CD14-positive monocyte (primary cell): ENCODE measurements around the gene ACACB. TPM values are rescaled to one million over a fixed set of nuclear protein-coding genes. Genes with fewer than 3 reads are reported as not detected.

Experiments
- DNase-seq, 3 donors: peaks; one replicate each; pipeline ENCODE4 v3.0.0-alpha.2; 2011 to 2022
- H2AFZ ChIP-seq: 2 replicates; pipeline ENCODE4 v1.6.0; 2012; ENCODE audit warnings: mild to moderate bottlenecking, low read depth, low read length, inconsistent platforms; ENCODE audit not compliant: insufficient read depth, poor library complexity, severe bottlenecking
- H3K27ac ChIP-seq, 2 donors: 1 replicate in 1 of 2; 2 replicates in 1 of 2; pipeline ENCODE4 v1.5.1; 2012 to 2013; ENCODE audit warnings: low read length in 2 of 2, control low read depth in 1 of 2, inconsistent platforms in 1 of 2, low read depth in 1 of 2, mild to moderate bottlenecking in 1 of 2
- H3K27me3 ChIP-seq, 2 donors: one replicate each; pipeline versions ENCODE4 v1.6.0 to v1.6.1; 2011 to 2013; ENCODE audit warnings: low read length in 2 of 2; ENCODE audit not compliant: control insufficient read depth in 2 of 2, insufficient read depth in 2 of 2
- H3K36me3 ChIP-seq, 2 donors: replicated peaks in 1 of 2; 1 replicate in 1 of 2; 2 replicates in 1 of 2; pipeline versions ENCODE4 v1.5.1 to v1.6.1; 2012 to 2013; ENCODE audit warnings: low read length in 2 of 2, control low read depth in 1 of 2, inconsistent platforms in 1 of 2, mild to moderate bottlenecking in 1 of 2; ENCODE audit not compliant: insufficient read depth in 2 of 2, control insufficient read depth in 1 of 2
- H3K4me1 ChIP-seq, 2 donors: 1 replicate in 1 of 2; 2 replicates in 1 of 2; pipeline versions ENCODE4 v1.5.1 to v1.6.1; 2012 to 2013; ENCODE audit warnings: low read length in 2 of 2, control low read depth in 1 of 2, inconsistent platforms in 1 of 2, mild to moderate bottlenecking in 1 of 2, moderate library complexity in 1 of 2; ENCODE audit not compliant: insufficient read depth in 2 of 2, control insufficient read depth in 1 of 2
- H3K4me2 ChIP-seq: replicated peaks from 2 replicates; pipeline ENCODE3; 2012; ENCODE audit warnings: low read length, moderate library complexity, mild to moderate bottlenecking; ENCODE audit not compliant: poor library complexity, severe bottlenecking; ENCODE audit errors: extremely low read depth
- H3K4me3 ChIP-seq, 3 experiments: fragments of 200-600 bp in 1 of 3; sonication (generic) in 1 of 3; replicated peaks in 1 of 3; 1 replicate in 2 of 3; 2 replicates in 1 of 3; pipeline ENCODE4 v1.5.1; 2011 to 2013; ENCODE audit warnings: low read length in 3 of 3, mild to moderate bottlenecking in 3 of 3, control low read depth in 2 of 3, low read depth in 2 of 3, inconsistent platforms in 1 of 3, moderate library complexity in 1 of 3
- H3K79me2 ChIP-seq: 2 replicates; pipeline ENCODE4 v1.6.0; 2012; ENCODE audit warnings: mild to moderate bottlenecking, control low read depth, inconsistent platforms, low read length, moderate library complexity; ENCODE audit not compliant: insufficient read depth
- H3K9ac ChIP-seq: 2 replicates; pipeline ENCODE4 v1.6.0; 2017; ENCODE audit warnings: low read length, mild to moderate bottlenecking; ENCODE audit not compliant: insufficient read depth, poor library complexity, severe bottlenecking
- H3K9me3 ChIP-seq, 2 donors: replicated peaks in 1 of 2; 1 replicate in 1 of 2; 2 replicates in 1 of 2; pipeline versions ENCODE4 v1.5.1 to v1.6.1; 2012 to 2013; ENCODE audit warnings: low read length in 2 of 2, control low read depth in 1 of 2; ENCODE audit not compliant: control insufficient read depth in 1 of 2, insufficient read depth in 1 of 2
- H4K20me1 ChIP-seq: 2 replicates; pipeline ENCODE4 v1.6.0; 2012; ENCODE audit warnings: mild to moderate bottlenecking, low read length, control low read depth, moderate library complexity; ENCODE audit not compliant: insufficient read depth
- H3K27ac Mint-ChIP-seq, 7 donors: one replicate each; pipeline ENCODE4 v1.8.0; 2020; ENCODE audit warnings: mild to moderate bottlenecking in 7 of 7, mixed read lengths in 7 of 7, moderate library complexity in 6 of 7, inconsistent platforms in 2 of 7
- H3K27me3 Mint-ChIP-seq, 3 donors: one replicate each; pipeline ENCODE4 v1.8.0; 2021 to 2022; ENCODE audit warnings: low read depth in 3 of 3, mild to moderate bottlenecking in 3 of 3, mixed read lengths in 3 of 3, moderate library complexity in 3 of 3, inconsistent platforms in 1 of 3
- H3K36me3 Mint-ChIP-seq, 2 donors: one replicate each; pipeline ENCODE4 v1.8.0; 2020; ENCODE audit warnings: mixed read lengths in 2 of 2, inconsistent platforms in 1 of 2, mild to moderate bottlenecking in 1 of 2
- H3K4me1 Mint-ChIP-seq: one replicate; pipeline ENCODE4 v1.8.0; 2020; ENCODE audit warnings: mild to moderate bottlenecking, mixed read lengths
- H3K4me3 Mint-ChIP-seq, 2 donors: one replicate each; pipeline ENCODE4 v1.8.0; 2020; ENCODE audit warnings: mild to moderate bottlenecking in 2 of 2, mixed read lengths in 2 of 2, moderate library complexity in 1 of 2
- H3K9me3 Mint-ChIP-seq, 7 donors: one replicate each; pipeline ENCODE4 v1.8.0; 2020 to 2022; ENCODE audit warnings: mixed read lengths in 7 of 7, mild to moderate bottlenecking in 6 of 7, moderate library complexity in 6 of 7, inconsistent platforms in 2 of 7
- WGBS: methylation state at CpG from one replicate; pipeline ENCODE4 v1.1.5; 2013; ENCODE audit warnings: missing lambda C conversion rate; ENCODE audit not compliant: insufficient coverage; 5-methylcytosine and 5-hydroxymethylcytosine counted together
- intact Hi-C, 2 donors: fragments of 100-400 bp; cut with micrococcal nuclease; formaldehyde crosslinking; loops; one replicate each; pipeline versions ENCODE4 v1.15.0 to v1.15.1; 2023
- polyA plus RNA-seq, 3 donors: library from polyadenylated mRNA; depleted of rRNA in 1 of 3; unstranded in 2 of 3; stranded (reverse) in 1 of 3; fragments of 300-500 nt in 2 of 3; fragments of >200 nt in 1 of 3; fragmentation: Illumina TruSeq in 2 of 3; gene quantifications; 1 replicate in 2 of 3; 2 replicates in 1 of 3; pipeline ENCODE4 v1.2.3, GENCODE V29; 2012 to 2021
- TF ChIP-seq, protein P1 (sequence below): fragments of 200-600 bp; IDR thresholded peaks from one replicate; pipeline ENCODE4 v1.8.0; 2022; ENCODE audit warnings: antibody characterized with exemption, mild to moderate bottlenecking

ACACB gene
- polyA plus RNA-seq, 3 donors: 0.14 to 5.0 (median 1.9) TPM

GRCh38 chr12:109261939-109262338, 145.6 kb downstream of the ACACB start:
- Histone ChIP-seq H3K9me3 (no peaks in the 10 kb centered on the region), H3K9ac (no peak overlapping the region), H3K27me3 (no peaks in the 10 kb centered on the region), H2AFZ (no peak overlapping the region), H3K4me1 (no peaks in the 10 kb centered on the region), H3K27ac (no peak overlapping the region), H3K36me3 (peaks cover 0 to 6% of the 10 kb centered on the region in 2 donors), H3K4me2 (no peak overlapping the region), H3K79me2 (no peaks in the 10 kb centered on the region), H3K4me3 (no peak overlapping the region), H4K20me1 (no peaks in the 10 kb centered on the region)
- DNase-seq: no peak
- H3K36me3 Mint-ChIP-seq: peaks cover 0 to 16% of the 10 kb centered on the region in 2 donors
- TF ChIP-seq, protein P1, sequence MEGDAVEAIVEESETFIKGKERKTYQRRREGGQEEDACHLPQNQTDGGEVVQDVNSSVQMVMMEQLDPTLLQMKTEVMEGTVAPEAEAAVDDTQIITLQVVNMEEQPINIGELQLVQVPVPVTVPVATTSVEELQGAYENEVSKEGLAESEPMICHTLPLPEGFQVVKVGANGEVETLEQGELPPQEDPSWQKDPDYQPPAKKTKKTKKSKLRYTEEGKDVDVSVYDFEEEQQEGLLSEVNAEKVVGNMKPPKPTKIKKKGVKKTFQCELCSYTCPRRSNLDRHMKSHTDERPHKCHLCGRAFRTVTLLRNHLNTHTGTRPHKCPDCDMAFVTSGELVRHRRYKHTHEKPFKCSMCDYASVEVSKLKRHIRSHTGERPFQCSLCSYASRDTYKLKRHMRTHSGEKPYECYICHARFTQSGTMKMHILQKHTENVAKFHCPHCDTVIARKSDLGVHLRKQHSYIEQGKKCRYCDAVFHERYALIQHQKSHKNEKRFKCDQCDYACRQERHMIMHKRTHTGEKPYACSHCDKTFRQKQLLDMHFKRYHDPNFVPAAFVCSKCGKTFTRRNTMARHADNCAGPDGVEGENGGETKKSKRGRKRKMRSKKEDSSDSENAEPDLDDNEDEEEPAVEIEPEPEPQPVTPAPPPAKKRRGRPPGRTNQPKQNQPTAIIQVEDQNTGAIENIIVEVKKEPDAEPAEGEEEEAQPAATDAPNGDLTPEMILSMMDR: no peak
- H3K27ac Mint-ChIP-seq: no peak overlapping the region
- no peak overlapping the region for H3K4me3 Mint-ChIP-seq
- no peaks in the 10 kb centered on the region for H3K4me1 Mint-ChIP-seq
- peaks cover 0 to 2% (median 0%) of the 10 kb centered on the region in 3 donors for H3K27me3 Mint-ChIP-seq
- intact Hi-C loops: no loop called here
- H3K9me3 Mint-ChIP-seq: peaks cover 0 to 4% (median 0%) of the 10 kb centered on the region in 7 donors
- WGBS: 100% methylated on average over 1 of the region's 2 CpGs

DNA sequence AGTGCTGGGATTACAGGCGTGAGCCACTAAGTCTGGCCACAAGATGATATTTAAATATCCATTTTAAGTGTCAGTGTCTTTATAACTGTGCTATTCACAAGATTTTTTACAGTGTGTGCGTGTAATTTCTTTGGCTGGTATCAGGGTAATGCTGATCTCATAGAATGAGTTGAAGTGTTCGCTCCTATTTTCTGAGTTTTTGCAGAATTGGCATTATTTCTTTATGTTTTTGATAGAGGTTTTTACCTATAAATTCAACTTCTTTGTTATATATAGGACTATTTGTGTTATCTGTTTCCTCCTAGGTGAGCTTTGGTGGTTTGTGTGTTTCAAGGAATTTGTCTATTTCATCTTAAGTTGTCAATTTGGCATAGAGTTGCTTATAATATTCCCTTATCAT, 147.1 kb downstream of the ACACB start:
- Histone ChIP-seq H3K9ac (no peak overlapping the region), H3K27ac (no peak overlapping the region), H3K9me3 (no peaks in the 10 kb centered on the region), H3K79me2 (no peaks in the 10 kb centered on the region), H3K4me3 (no peak overlapping the region), H4K20me1 (no peaks in the 10 kb centered on the region), H2AFZ (no peak overlapping the region), H3K27me3 (no peaks in the 10 kb centered on the region), H3K4me1 (no peaks in the 10 kb centered on the region), H3K36me3 (peaks cover 0 to 6% of the 10 kb centered on the region in 2 donors), H3K4me2 (no peak overlapping the region)
- Mint-ChIP-seq H3K9me3 (peaks cover 0 to 4% (median 0%) of the 10 kb centered on the region in 7 donors), H3K27ac (peak overlapping the region in 1 of 7 donors; percentile 49), H3K27me3 (peaks cover 0 to 2% (median 0%) of the 10 kb centered on the region in 3 donors), H3K4me3 (no peak overlapping the region), H3K36me3 (peaks cover 3 to 18% of the 10 kb centered on the region in 2 donors), H3K4me1 (no peaks in the 10 kb centered on the region)
- WGBS: no CpG with 5 or more reads among the region's 3 CpGs
- TF ChIP-seq, protein P1: no peak
- DNase-seq: no peak
- intact Hi-C loops: no loop called here
